ENCODE measurements around the gene KIF26B. TPM values are rescaled to one million over a fixed set of nuclear protein-coding genes. Genes with fewer than 3 reads are reported as not detected.

KIF26B gene
- polyA plus RNA-seq, 2 of the 4 experiments (the other 2 are of a cell fraction) = 0.01 to 0.04 TPM

DNA sequence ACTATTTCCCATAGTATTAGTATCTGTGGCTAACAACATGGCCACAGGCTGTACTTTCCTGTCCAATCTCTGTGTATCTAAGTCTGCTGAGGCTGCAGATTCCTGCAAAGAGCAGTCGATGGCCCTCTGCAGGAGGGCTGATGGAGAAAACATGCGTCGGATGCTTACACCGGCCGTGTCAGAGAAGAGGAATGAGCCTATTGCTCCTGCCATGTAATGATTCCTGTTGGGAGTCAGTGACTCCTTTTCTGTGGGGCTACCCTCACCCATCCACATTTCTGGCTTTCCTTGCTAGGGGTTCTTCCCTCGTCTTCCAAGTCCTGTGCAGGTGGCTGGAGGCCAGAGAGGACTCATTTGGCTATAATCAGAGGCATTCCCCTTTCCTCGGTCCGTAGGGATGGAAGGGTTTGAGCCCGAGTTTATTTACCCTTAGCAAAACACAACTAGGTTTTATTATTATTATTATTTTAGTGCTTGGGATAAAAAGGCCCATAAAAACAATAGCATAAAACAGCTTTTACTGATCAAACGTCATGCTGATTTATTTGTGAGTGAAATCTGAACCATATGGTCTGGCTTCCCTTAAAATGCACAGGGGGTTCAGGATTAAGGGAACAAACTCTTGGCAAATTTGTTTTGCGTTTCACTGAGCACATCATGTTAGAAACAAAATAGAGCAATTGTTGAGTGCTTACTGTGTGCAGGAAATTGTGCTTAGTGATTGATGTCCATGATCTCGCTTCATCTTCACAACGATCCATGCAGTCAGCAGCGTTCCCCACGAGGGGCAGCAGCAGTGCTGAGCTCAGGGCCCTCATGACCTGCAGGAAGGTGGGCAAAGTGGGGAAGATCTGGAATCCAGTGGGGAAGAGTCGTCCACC, 70.8 kb downstream of the KIF26B start:
- Histone ChIP-seq H3K4me3 (no peak overlapping the region), H3K27ac (no peak overlapping the region), H3K4me2 (no peak overlapping the region), H3K4me1 (no peaks in the 10 kb centered on the region), H3K9me3 (no peaks in the 10 kb centered on the region)
- FAIRE-seq (no peak), ATAC-seq (peak; percentile 54 to 68; a peak in 4 of 6 replicates), DNase-seq (ENCODE audit: low read depth in 1 of 2, low spot score in 1 of 2) (no peak)
- ChIA-PET POLR2A (no interaction called here), CTCF (interaction anchor here (0.6 kb wide), 1 partner anchor 572 kb away, joined by 4 read pairs; no protein-coding TSS in a partner anchor)
- 38% methylated on average over 16 of the region's 16 CpGs for WGBS (ENCODE audit: missing lambda C conversion rate)
- TF ChIP-seq MAFK (IDR thresholded peaks at IDR 0.05; ENCODE audit: partially characterized antibody) = peak; percentile 80
- TF ChIP-seq, protein P1, sequence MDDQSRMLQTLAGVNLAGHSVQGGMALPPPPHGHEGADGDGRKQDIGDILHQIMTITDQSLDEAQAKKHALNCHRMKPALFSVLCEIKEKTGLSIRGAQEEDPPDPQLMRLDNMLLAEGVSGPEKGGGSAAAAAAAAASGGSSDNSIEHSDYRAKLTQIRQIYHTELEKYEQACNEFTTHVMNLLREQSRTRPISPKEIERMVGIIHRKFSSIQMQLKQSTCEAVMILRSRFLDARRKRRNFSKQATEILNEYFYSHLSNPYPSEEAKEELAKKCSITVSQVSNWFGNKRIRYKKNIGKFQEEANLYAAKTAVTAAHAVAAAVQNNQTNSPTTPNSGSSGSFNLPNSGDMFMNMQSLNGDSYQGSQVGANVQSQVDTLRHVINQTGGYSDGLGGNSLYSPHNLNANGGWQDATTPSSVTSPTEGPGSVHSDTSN (IDR thresholded peaks at IDR 0.05) = no peak

DNA sequence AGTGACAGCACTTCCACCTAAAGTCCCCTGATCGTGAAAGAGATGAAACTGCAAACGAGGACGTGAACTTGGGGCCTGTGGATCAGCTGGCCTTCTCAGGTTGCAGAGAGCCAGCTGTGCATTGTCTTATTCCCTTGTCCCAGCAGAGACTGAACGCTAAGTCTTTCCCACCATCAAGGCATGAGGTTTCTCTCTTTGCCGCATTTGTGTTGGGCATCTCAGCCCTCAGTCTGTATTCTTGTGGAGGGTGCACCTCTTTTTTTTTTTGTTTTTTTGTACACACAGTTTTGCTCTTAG, 71.4 kb downstream of the KIF26B start:
- Histone ChIP-seq H3K4me3 (no peak overlapping the region), H3K4me2 (no peak overlapping the region), H3K4me1 (no peaks in the 10 kb centered on the region), H3K27ac (no peak overlapping the region), H3K9me3 (no peaks in the 10 kb centered on the region)
- TF ChIP-seq NR3C1 (IDR thresholded peaks at IDR 0.05) = no peak
- no peak for TF ChIP-seq EHMT2 (IDR thresholded peaks at IDR 0.05; ENCODE audit: low read depth)
- TF ChIP-seq, protein P2, sequence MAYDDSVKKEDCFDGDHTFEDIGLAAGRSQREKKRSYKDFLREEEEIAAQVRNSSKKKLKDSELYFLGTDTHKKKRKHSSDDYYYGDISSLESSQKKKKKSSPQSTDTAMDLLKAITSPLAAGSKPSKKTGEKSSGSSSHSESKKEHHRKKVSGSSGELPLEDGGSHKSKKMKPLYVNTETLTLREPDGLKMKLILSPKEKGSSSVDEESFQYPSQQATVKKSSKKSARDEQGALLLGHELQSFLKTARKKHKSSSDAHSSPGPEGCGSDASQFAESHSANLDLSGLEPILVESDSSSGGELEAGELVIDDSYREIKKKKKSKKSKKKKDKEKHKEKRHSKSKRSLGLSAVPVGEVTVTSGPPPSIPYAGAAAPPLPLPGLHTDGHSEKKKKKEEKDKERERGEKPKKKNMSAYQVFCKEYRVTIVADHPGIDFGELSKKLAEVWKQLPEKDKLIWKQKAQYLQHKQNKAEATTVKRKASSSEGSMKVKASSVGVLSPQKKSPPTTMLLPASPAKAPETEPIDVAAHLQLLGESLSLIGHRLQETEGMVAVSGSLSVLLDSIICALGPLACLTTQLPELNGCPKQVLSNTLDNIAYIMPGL (CRISPR knock-in tag; IDR thresholded peaks at IDR 0.05; ENCODE audit: borderline replicate concordance) = no peak
- TF ChIP-seq TP53 (CRISPR knock-in tag; IDR thresholded peaks at IDR 0.05) = no peak
- TF ChIP-seq ZNF302 (CRISPR knock-in tag; IDR thresholded peaks at IDR 0.05) = no peak
- 49% methylated on average over 5 of the region's 5 CpGs for WGBS (ENCODE audit: missing lambda C conversion rate)
- ChIA-PET POLR2A (no interaction called here), CTCF (interaction anchor here (0.6 kb wide), 1 partner anchor 572 kb away, joined by 4 read pairs; no protein-coding TSS in a partner anchor)
- FAIRE-seq (no peak), ATAC-seq (peak in 1 of 2 experiments; percentile 21; a peak in 1 of 6 replicates), DNase-seq (ENCODE audit: low read depth in 1 of 2, low spot score in 1 of 2) (no peak)

DNA sequence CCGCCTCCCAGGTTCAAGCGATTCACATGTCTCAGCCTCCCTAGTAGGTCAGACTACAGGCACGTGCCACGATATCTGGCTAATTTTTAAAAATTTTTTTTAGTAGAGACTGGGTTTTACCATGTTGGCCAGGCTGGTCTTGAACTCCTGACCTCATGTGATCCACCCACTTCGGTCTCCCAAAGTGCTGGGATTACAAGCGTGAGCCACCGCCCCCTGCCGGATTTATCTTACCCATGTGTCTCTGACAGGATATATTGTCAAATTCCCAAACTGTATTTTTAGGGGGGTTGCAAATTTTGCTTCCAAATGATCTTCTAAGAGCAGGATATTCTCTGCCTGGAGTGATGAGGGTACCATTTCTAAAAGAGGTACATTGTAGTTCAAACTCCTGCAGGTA, 74.3 kb downstream of the KIF26B start:
- POLR2A ChIA-PET = no interaction called here
- H3K9me3 ChIP-seq = no peaks in the 10 kb centered on the region
- ATAC-seq = no peak
- H3K4me1 ChIP-seq = no peaks in the 10 kb centered on the region
- no peak overlapping the region for H3K4me2 ChIP-seq
- H3K4me3 ChIP-seq = no peak overlapping the region
- CTCF ChIA-PET = interaction anchor here (0.6 kb wide), 1 partner anchor 80 kb away, joined by 3 read pairs; no protein-coding TSS in a partner anchor
- 58% methylated on average over 8 of the region's 8 CpGs for WGBS (ENCODE audit: missing lambda C conversion rate)
- TF ChIP-seq, protein P3, sequence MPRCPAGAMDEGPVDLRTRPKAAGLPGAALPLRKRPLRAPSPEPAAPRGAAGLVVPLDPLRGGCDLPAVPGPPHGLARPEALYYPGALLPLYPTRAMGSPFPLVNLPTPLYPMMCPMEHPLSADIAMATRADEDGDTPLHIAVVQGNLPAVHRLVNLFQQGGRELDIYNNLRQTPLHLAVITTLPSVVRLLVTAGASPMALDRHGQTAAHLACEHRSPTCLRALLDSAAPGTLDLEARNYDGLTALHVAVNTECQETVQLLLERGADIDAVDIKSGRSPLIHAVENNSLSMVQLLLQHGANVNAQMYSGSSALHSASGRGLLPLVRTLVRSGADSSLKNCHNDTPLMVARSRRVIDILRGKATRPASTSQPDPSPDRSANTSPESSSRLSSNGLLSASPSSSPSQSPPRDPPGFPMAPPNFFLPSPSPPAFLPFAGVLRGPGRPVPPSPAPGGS (IDR thresholded peaks at IDR 0.05) = no peak
- no peak for TF ChIP-seq CEBPB (IDR thresholded peaks at IDR 0.05)
- no peak overlapping the region for H3K27ac ChIP-seq
- DNase-seq (ENCODE audit: low read depth in 1 of 2, low spot score in 1 of 2) = no peak
- no peak for FAIRE-seq

DNA sequence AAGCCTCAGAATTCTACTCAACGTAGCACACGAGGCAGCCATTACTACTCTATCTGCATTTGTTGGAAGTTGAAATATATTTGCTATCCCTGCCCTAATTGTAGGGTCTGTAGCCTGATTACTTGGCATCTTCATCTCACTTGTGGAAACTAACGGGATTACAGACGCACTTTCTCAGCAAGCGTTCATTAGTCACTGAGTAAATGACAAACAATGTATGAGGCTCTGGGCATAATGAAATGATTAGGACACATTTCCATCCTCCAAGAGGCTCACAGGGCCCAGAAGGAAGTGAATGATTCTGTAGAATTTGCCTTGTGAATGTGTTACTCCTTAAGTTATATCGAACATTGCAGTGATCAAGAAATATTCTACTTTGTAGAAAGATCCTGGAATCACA, 78.1 kb downstream of the KIF26B start:
- CTCF ChIA-PET = no interaction called here
- DNase-seq (ENCODE audit: low read depth in 1 of 2, low spot score in 1 of 2) (no peak), ATAC-seq (no peak), FAIRE-seq (no peak)
- Histone ChIP-seq H3K9me3 (no peaks in the 10 kb centered on the region), H3K27ac (no peak overlapping the region), H3K4me2 (no peak overlapping the region), H3K4me1 (no peaks in the 10 kb centered on the region), H3K4me3 (no peak overlapping the region)
- 78% methylated on average over 6 of the region's 6 CpGs for WGBS (ENCODE audit: missing lambda C conversion rate)
- POLR2A ChIA-PET = no interaction called here
- TF ChIP-seq, protein P4, sequence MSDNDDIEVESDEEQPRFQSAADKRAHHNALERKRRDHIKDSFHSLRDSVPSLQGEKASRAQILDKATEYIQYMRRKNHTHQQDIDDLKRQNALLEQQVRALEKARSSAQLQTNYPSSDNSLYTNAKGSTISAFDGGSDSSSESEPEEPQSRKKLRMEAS (IDR thresholded peaks at IDR 0.05) = no peak

All from A549 (cell line).